ENCODE measurements around the gene KDM4B. TPM values are rescaled to one million over a fixed set of nuclear protein-coding genes. Genes with fewer than 3 reads are reported as not detected.
A peak's percentile ranks its signal among the peaks of the same experiment; 100 is the strongest.

The KDM4B gene
- total and polyA plus RNA-seq, 9 of the 15 experiments (the other 6 are each of a cell fraction or from before 2014, with no cell fraction given): 0.21 to 29.9 (median 7.3) TPM

GRCh38 chr19:5081443-5082161, 112.7 kb downstream of the KDM4B start:
- no peak overlapping the region for H3K4me2 ChIP-seq (ENCODE audit: insufficient read depth, low read length)
- no peaks in the 10 kb centered on the region; the same call in 1 of the 2 replicates for H4K20me1 ChIP-seq (replicated peaks; ENCODE audit: control insufficient read depth, insufficient read depth, low read length)
- no peak for FAIRE-seq
- no peaks in the 10 kb centered on the region for H3K27me3 ChIP-seq (ENCODE audit: control insufficient read depth in 2 of 2, insufficient read depth in 2 of 2, low read length in 2 of 2)
- no peaks in the 10 kb centered on the region for H3K9me1 ChIP-seq (ENCODE audit: control insufficient read depth, insufficient read depth, low read length)
- H3K36me3 ChIP-seq (ENCODE audit: control insufficient read depth, insufficient read depth, low read length): peaks cover 61% of the 10 kb centered on the region; the same call in 1 of the 3 replicates
- peak overlapping the region in 1 of 2 experiments; percentile 64; a peak in 2 of 4 replicates for H3K9ac ChIP-seq (ENCODE audit: insufficient read depth in 1 of 2, low read depth in 2 of 2, low read length in 2 of 2)
- no TSS peak for BruUV-seq (replicated peaks)
- intact Hi-C loops (cut with micrococcal nuclease): no loop called here
- H3K9me3 ChIP-seq (replicated peaks; ENCODE audit: control insufficient read depth, insufficient read depth, low read depth, low read length): no peaks in the 10 kb centered on the region
- ChIA-PET POLR2A (no interaction called here), CTCF (ENCODE audit: low intra/inter-chr PET ratio) (no interaction called here)
- H2AFZ ChIP-seq (ENCODE audit: low read depth, low read length): no peak overlapping the region
- no peaks in the 10 kb centered on the region for H3K79me2 ChIP-seq (ENCODE audit: control insufficient read depth, insufficient read depth, low read length)
- H3K4me3 ChIP-seq: no peak overlapping the region
- in situ Hi-C loops (cut with MboI): no loop called here
- ATAC-seq: no peak
- DNase-seq (ENCODE audit: extremely low read depth in 1 of 4, low spot score in 3 of 4): no peak
- no peak overlapping the region for H3K27ac ChIP-seq (ENCODE audit: extremely low read depth, low read depth, low read length)
- WGBS (ENCODE audit: insufficient coverage, low coverage, missing lambda C conversion rate): 84% methylated on average over 24 of the region's 28 CpGs
- peaks cover 0 to 44% of the 10 kb centered on the region in 2 experiments; a peak in 3 of 5 replicates for H3K4me1 ChIP-seq (replicated peaks in 1 of 2; ENCODE audit: control insufficient read depth in 2 of 2, insufficient read depth in 2 of 2, low read length in 2 of 2)
- no peak for TF ChIP-seq PKNOX1 (IDR thresholded peaks at IDR 0.05)
- TF ChIP-seq REST (IDR thresholded peaks at IDR 0.05; ENCODE audit: borderline replicate concordance): peak; percentile 76
- no peak for TF ChIP-seq REST (CRISPR knock-in tag; IDR thresholded peaks at IDR 0.05; ENCODE audit: low read depth)
- peak; percentile 45; the same call in 1 of the 2 replicates for TF ChIP-seq TFAP4 (CRISPR knock-in tag; IDR thresholded peaks at IDR 0.05; ENCODE audit: borderline replicate concordance)
- no peak for TF ChIP-seq ZNF232 (CRISPR knock-in tag; IDR thresholded peaks at IDR 0.05)
- no peak for TF ChIP-seq ZNF431 (CRISPR knock-in tag; IDR thresholded peaks at IDR 0.05)
- no peak for TF ChIP-seq NR0B1 (IDR thresholded peaks at IDR 0.05; ENCODE audit: partially characterized antibody)
- peak; percentile 23 for TF ChIP-seq POLR2G (IDR thresholded peaks at IDR 0.05; ENCODE audit: low read depth, low read length)
- no peak for TF ChIP-seq STAT5B (CRISPR knock-in tag; IDR thresholded peaks at IDR 0.05)
- no peak for TF ChIP-seq TFAM (CRISPR knock-in tag; conservative IDR thresholded peaks at IDR 0.05)
